Natural killer cell (primary cell): ENCODE results near the gene AP3S2. TPM values are rescaled to one million over a fixed set of nuclear protein-coding genes. Genes with fewer than 3 reads are reported as not detected.

Experiments used
- ATAC-seq, 3 donors: fragments of 150-1000 bp in 2 of 3; fragments of 200-7000 bp in 1 of 3; cut with Tn5 transposase; 1 replicate in 1 of 3; 2 replicates in 2 of 3; pipeline ENCODE4 v1.10.0; 2021; ENCODE audit warnings: mild to moderate bottlenecking in 2 of 3, moderate library complexity in 2 of 3
- DNase-seq, 2 donors: peaks; one replicate each; pipeline versions ENCODE4 v3.0.0 to v3.0.0-alpha.2; 2013 to 2021; ENCODE audit warnings: mixed read lengths in 1 of 2
- H3K27ac ChIP-seq: one replicate; pipeline ENCODE4 v1.5.1; 2013; ENCODE audit warnings: mild to moderate bottlenecking, low read length
- H3K27me3 ChIP-seq: one replicate; pipeline ENCODE4 v1.6.1; 2013; ENCODE audit warnings: low read length; ENCODE audit not compliant: control insufficient read depth, insufficient read depth
- H3K36me3 ChIP-seq: one replicate; pipeline ENCODE4 v1.6.1; 2013; ENCODE audit warnings: low read length; ENCODE audit not compliant: control insufficient read depth, insufficient read depth
- H3K4me1 ChIP-seq: one replicate; pipeline ENCODE4 v1.6.1; 2013; ENCODE audit warnings: low read length; ENCODE audit not compliant: control insufficient read depth, insufficient read depth
- H3K4me3 ChIP-seq: one replicate; pipeline ENCODE4 v1.5.1; 2013; ENCODE audit warnings: low read length
- H3K9me3 ChIP-seq: one replicate; pipeline ENCODE4 v1.6.1; 2013; ENCODE audit warnings: low read length; ENCODE audit not compliant: control insufficient read depth, insufficient read depth
- H3K27ac Mint-ChIP-seq, 2 donors: one replicate each; pipeline ENCODE4 v1.8.0; 2022; ENCODE audit warnings: mild to moderate bottlenecking in 2 of 2, mixed read lengths in 2 of 2, moderate library complexity in 1 of 2
- H3K27me3 Mint-ChIP-seq, 2 donors: one replicate each; pipeline ENCODE4 v1.8.0; 2022; ENCODE audit warnings: low read depth in 2 of 2, mixed read lengths in 2 of 2
- H3K36me3 Mint-ChIP-seq: one replicate; pipeline ENCODE4 v1.8.0; 2022; ENCODE audit warnings: mixed read lengths
- H3K4me1 Mint-ChIP-seq, 2 donors: one replicate each; pipeline ENCODE4 v1.8.0; 2022; ENCODE audit warnings: mixed read lengths in 2 of 2
- H3K4me3 Mint-ChIP-seq: one replicate; pipeline ENCODE4 v1.8.0; 2022; ENCODE audit warnings: mild to moderate bottlenecking, moderate library complexity, mixed read lengths
- H3K9me3 Mint-ChIP-seq, 2 donors: one replicate each; pipeline ENCODE4 v1.8.0; 2022; ENCODE audit warnings: mixed read lengths in 2 of 2
- WGBS: methylation state at CpG from one replicate; pipeline ENCODE4 v1.1.7; 2013; ENCODE audit warnings: missing lambda C conversion rate; ENCODE audit not compliant: insufficient coverage; 5-methylcytosine and 5-hydroxymethylcytosine counted together
- intact Hi-C: fragments of 100-400 bp; cut with micrococcal nuclease; formaldehyde crosslinking; loops from one replicate; pipeline ENCODE4 v1.14.2; 2022
- total RNA-seq, 4 donors: library from RNA; stranded (reverse); fragments of 120-200 nt in 1 of 4; gene quantifications; one replicate each; pipeline versions ENCODE4 v1.2.3 to v1.2.4, GENCODE V29; 2013 to 2022
- TF ChIP-seq, protein P1 (sequence below): fragments of 200-600 bp; IDR thresholded peaks from one replicate; pipeline ENCODE4 v1.8.0; 2022; ENCODE audit warnings: antibody characterized with exemption

Gene AP3S2
- total RNA-seq, 3 donors from 2014 or later (not counting 1 experiment from before 2014, with no cell fraction given): 28.4 to 38.2 (median 36.8) TPM

DNA sequence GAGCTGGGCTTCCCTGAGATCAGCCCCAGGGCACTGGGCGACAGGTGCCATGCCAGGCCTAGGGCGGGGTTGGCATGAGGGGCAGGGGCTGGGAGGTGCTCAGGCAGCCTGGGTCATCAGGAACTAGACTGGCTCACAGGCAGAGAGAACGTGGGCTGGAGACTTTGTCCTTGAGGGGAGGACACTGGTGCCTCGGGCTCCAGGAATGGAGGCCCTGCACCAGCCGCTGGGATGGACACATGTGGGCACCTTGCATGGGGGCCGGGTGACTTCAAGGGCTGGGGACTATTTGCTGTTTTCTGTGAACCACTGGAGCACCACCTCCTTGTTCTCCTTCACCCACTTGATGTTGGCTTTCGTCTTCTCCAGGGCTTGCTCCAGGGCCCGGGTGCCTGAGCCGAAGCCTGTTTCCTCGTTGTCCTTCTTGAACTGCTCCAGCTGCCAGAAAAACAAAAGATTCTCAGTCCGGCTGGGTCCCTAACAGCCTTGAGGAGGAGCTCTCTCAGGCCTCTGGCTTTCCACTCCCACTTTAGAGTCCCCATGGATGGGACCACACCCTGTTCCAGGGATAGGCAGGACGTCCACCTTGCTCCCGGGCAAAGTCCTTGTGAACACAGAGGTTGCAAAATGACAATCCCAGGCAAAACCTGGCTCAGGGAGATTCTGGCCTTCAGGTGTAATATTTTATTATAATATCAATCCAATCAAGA lies 108.6 kb downstream of the AP3S2 start:
- intact Hi-C loops: no loop called here
- TF ChIP-seq, protein P1, sequence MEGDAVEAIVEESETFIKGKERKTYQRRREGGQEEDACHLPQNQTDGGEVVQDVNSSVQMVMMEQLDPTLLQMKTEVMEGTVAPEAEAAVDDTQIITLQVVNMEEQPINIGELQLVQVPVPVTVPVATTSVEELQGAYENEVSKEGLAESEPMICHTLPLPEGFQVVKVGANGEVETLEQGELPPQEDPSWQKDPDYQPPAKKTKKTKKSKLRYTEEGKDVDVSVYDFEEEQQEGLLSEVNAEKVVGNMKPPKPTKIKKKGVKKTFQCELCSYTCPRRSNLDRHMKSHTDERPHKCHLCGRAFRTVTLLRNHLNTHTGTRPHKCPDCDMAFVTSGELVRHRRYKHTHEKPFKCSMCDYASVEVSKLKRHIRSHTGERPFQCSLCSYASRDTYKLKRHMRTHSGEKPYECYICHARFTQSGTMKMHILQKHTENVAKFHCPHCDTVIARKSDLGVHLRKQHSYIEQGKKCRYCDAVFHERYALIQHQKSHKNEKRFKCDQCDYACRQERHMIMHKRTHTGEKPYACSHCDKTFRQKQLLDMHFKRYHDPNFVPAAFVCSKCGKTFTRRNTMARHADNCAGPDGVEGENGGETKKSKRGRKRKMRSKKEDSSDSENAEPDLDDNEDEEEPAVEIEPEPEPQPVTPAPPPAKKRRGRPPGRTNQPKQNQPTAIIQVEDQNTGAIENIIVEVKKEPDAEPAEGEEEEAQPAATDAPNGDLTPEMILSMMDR: no peak
- Mint-ChIP-seq H3K36me3 (no peaks in the 10 kb centered on the region), H3K27me3 (peaks cover 6 to 16% of the 10 kb centered on the region in 2 donors), H3K27ac (no peak overlapping the region), H3K4me3 (no peak overlapping the region), H3K9me3 (no peaks in the 10 kb centered on the region), H3K4me1 (no peaks in the 10 kb centered on the region)
- DNase-seq (no peak), ATAC-seq (no peak)
- Histone ChIP-seq H3K9me3 (no peaks in the 10 kb centered on the region), H3K4me3 (no peak overlapping the region), H3K4me1 (peaks cover 18% of the 10 kb centered on the region), H3K36me3 (no peaks in the 10 kb centered on the region), H3K27me3 (no peaks in the 10 kb centered on the region), H3K27ac (no peak overlapping the region)
- 91% methylated on average over 13 of the region's 13 CpGs for WGBS

DNA sequence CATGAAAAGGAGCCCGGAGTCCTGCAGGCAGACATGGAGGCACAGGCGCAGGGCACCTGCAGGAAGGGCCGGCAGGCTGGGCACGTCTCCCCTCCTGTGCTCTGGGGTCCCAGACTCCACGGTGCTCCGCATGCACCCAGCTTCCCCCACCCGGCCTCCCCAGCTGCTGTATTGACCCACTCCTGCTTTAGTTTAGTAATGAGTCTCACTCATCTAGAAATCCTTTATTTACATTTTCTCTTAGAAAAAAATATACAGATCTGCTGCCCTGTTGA lies 109.2 kb downstream of the AP3S2 start:
- TF ChIP-seq, protein P1: no peak
- Mint-ChIP-seq H3K9me3 (no peaks in the 10 kb centered on the region), H3K36me3 (no peaks in the 10 kb centered on the region), H3K27ac (no peak overlapping the region), H3K4me3 (no peak overlapping the region), H3K4me1 (no peaks in the 10 kb centered on the region), H3K27me3 (peaks cover 7 to 16% of the 10 kb centered on the region in 2 donors)
- peaks cover 19% of the 10 kb centered on the region for H3K4me1 ChIP-seq
- no peaks in the 10 kb centered on the region for H3K36me3 ChIP-seq
- ATAC-seq (no peak), DNase-seq (no peak)
- no peak overlapping the region for H3K27ac ChIP-seq
- no peak overlapping the region for H3K4me3 ChIP-seq
- WGBS: 90% methylated on average over 7 of the region's 7 CpGs
- no peaks in the 10 kb centered on the region for H3K27me3 ChIP-seq
- H3K9me3 ChIP-seq: no peaks in the 10 kb centered on the region
- intact Hi-C loops: no loop called here

DNA sequence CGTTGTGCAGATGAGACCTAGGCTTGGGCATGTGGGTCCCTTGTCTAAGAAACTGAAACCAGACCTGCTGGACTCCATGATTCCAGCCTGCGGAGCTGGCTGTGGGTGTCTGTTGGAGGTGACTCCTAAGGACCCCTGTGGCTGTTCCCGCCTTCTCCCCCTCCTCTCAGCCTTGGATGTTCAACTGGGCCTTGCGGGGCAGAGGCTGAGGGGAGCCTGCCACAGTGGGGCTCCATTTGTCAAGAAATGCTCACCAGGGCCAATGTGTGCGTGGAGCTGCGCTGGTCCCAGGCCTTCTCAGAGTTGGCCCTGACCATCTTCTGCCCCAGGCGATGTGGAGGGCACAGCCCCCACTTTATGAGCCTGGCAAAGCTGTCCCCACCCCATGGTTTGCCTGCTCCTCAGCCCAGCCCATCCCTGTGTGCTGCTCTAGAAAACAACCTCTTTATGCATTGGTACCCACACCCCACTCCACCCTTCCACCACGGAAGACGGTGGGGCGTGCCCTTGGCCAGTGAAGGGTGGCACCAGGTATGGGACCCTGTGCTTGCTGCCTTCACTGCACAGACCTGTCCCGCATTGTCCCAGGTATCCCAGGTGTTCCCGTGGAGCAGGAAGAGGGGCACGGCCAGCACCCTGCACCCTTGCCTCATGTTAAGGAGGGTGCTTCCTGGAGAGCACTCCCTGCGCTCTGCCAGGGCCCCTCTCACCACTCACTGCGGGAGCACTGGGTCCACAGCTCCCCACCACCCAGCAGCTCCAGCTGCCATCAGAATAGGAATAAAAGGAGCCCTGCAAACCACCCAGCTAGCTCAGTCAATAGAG lies 109.7 kb downstream of the AP3S2 start:
- Histone ChIP-seq H3K4me3 (no peak overlapping the region), H3K4me1 (peaks cover 19% of the 10 kb centered on the region), H3K27ac (no peak overlapping the region), H3K9me3 (no peaks in the 10 kb centered on the region), H3K27me3 (no peaks in the 10 kb centered on the region), H3K36me3 (no peaks in the 10 kb centered on the region)
- H3K27ac Mint-ChIP-seq: no peak overlapping the region
- TF ChIP-seq, protein P1: no peak
- no peak for ATAC-seq
- DNase-seq: no peak
- H3K4me3 Mint-ChIP-seq: no peak overlapping the region
- no peaks in the 10 kb centered on the region for H3K9me3 Mint-ChIP-seq
- H3K27me3 Mint-ChIP-seq: peaks cover 7 to 16% of the 10 kb centered on the region in 2 donors
- WGBS: 86% methylated on average over 15 of the region's 15 CpGs
- intact Hi-C loops: no loop called here
- no peaks in the 10 kb centered on the region for H3K4me1 Mint-ChIP-seq
- H3K36me3 Mint-ChIP-seq: no peaks in the 10 kb centered on the region
